LNCAP (cell line): Measurements from ENCODE around the gene CCND2.

ENCODE experiments used
- TF ChIP-seq, protein P1 (sequence below): fragments of 450-650 bp; IDR thresholded peaks from 2 replicates; pipeline ENCODE4 v1.5.1; 2017; ENCODE audit warnings: mild to moderate bottlenecking

CCND2 gene

DNA sequence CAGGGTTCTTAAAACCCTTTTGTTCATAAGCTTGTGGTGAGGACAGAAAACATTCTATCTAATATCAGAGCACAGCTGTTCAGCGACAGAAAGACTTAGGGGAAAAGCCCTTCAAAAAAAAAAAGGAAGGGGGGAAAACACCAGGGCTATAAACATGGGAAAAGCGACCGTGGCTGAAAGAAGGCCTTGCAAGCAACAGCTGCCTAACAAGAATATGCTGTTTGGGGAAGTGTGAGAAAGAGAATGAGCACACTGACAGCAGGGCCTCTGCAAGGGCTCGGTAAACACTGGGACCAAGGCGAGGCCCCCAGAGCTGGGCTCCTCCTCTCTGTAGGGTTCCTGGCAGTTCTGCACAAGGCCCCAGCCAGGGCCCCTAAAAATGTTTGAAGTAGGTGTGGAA, 27.4 kb upstream of the CCND2 start:
- TF ChIP-seq, protein P1, sequence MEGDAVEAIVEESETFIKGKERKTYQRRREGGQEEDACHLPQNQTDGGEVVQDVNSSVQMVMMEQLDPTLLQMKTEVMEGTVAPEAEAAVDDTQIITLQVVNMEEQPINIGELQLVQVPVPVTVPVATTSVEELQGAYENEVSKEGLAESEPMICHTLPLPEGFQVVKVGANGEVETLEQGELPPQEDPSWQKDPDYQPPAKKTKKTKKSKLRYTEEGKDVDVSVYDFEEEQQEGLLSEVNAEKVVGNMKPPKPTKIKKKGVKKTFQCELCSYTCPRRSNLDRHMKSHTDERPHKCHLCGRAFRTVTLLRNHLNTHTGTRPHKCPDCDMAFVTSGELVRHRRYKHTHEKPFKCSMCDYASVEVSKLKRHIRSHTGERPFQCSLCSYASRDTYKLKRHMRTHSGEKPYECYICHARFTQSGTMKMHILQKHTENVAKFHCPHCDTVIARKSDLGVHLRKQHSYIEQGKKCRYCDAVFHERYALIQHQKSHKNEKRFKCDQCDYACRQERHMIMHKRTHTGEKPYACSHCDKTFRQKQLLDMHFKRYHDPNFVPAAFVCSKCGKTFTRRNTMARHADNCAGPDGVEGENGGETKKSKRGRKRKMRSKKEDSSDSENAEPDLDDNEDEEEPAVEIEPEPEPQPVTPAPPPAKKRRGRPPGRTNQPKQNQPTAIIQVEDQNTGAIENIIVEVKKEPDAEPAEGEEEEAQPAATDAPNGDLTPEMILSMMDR, result no peak

DNA sequence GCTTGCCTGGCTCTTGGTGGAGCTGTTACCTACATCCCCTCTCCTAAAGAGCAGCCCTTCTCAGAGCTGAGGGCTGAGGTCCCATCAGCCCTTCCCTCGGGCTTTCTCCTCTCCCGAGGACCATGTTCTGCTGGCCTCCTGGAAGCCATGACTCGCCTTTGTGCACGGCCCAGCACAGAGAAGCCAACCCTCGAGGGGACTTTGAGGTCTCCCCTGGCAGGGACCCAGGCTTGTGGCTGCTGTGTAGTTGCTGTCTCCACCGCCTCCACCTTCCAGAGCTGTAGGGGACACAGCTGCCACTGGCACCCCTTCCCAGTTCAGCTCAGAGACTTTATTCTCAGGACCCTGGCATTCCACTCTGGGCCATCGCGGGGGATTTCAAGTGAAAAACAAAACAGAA, 22.9 kb upstream of the CCND2 start:
- TF ChIP-seq, protein P1, result no peak

- TF ChIP-seq, protein P1, result no peak
Observed at GRCh38 chr12:4251216-4251891, 22.2 kb upstream of the CCND2 start.

GRCh38 chr12:4251967-4252366, 21.6 kb upstream of the CCND2 start:
- TF ChIP-seq, protein P1, result no peak

DNA sequence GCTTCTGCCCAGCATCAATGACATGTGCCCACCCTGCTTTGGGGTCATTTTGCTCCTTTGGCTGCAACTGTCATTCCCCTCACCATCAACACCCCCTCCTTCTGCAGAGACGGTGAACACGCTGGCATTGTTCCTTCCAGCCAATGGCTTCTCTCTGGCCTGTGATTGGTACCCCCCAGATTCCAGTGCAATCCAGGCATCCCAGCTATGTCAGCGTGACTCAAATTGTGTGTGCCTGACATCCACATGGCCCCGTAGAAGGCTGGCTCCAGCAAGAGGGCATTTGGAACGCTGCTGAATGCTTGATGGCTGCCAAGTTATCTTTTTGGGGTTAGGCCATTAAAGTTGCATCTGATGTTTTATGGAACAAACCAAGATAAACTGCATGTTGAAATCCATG, 21.0 kb upstream of the CCND2 start:
- TF ChIP-seq, protein P1, result no peak

DNA sequence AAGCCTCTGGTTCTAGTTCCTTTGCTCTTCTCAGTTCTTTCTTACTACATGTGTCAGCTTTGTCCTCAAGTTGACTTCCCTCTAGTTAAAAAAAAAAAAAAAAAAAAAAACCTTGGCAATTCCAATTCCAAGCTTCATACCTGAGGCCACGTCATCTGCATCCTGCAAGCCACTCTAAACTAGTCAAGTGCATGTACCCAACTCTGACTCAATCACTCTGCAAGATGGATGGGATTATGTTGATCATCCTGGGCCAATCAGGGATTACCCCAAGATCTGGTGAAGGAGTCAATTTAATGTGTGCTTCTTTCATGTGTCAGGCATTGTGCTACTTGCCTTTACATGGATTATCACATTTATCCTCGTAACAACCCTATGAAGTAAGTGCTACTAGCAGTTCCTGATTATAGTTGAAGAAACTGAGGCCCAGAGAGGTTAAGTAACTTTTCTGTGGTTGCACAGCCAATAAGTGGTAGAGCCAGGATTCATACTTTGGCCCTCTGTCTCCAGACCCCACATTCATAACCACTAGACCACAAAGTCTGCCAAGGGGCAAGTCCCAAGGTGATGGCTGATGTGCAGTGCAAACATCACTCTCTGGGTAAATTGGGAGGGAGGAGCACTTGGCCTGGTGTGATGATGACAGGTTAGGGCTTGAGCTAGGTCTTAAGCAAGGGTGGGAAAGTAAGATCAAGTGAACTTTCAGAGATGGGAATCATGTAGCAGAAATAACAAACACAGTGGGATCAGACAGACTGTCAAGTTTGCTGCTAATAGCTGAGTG, 17.3 kb upstream of the CCND2 start:
- TF ChIP-seq, protein P1, result no peak

- TF ChIP-seq, protein P1, result no peak
Observed at GRCh38 chr12:4257442-4257841, 16.1 kb upstream of the CCND2 start.
